OCI-LY7 (cell line): ENCODE results near the gene HTR7.

ENCODE experiments used
- EZH2phosphoT487 ChIP-seq: fragments of 200-600 bp; sonication (generic); IDR thresholded peaks from 2 replicates; pipeline ENCODE4 v1.6.1; 2018; ENCODE audit warnings: low read depth, borderline replicate concordance, mild to moderate bottlenecking, mixed run types, antibody characterized with exemption, low read length, moderate library complexity, mixed read lengths
- TF ChIP-seq, protein P1 (sequence below): fragments of 200-600 bp; sonication (generic); conservative IDR thresholded peaks from 2 replicates; pipeline ENCODE4 v1.5.1; 2014; ENCODE audit warnings: mild to moderate bottlenecking, antibody characterized with exemption, low read length, moderate library complexity, mixed read lengths

DNA sequence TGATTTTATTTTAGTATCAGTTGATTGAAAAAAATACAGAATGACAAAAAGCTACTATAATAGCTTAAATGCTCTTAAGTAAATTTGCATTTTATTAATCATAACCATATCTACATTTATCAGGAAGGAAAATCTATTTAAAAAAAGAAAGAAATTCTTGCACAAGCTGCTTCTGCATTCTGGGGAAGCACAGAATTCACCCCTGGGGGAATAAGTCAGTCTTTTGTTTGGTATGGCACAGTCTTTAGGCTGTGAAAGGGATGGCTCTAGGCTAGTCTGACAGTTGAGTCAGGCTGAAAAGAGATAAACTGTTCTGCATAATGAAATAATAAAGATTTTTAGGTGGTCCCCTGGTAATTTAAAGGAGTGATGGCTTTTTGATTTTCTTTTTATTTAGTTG lies 37.9 kb downstream of the HTR7 start:
- TF ChIP-seq, protein P1, sequence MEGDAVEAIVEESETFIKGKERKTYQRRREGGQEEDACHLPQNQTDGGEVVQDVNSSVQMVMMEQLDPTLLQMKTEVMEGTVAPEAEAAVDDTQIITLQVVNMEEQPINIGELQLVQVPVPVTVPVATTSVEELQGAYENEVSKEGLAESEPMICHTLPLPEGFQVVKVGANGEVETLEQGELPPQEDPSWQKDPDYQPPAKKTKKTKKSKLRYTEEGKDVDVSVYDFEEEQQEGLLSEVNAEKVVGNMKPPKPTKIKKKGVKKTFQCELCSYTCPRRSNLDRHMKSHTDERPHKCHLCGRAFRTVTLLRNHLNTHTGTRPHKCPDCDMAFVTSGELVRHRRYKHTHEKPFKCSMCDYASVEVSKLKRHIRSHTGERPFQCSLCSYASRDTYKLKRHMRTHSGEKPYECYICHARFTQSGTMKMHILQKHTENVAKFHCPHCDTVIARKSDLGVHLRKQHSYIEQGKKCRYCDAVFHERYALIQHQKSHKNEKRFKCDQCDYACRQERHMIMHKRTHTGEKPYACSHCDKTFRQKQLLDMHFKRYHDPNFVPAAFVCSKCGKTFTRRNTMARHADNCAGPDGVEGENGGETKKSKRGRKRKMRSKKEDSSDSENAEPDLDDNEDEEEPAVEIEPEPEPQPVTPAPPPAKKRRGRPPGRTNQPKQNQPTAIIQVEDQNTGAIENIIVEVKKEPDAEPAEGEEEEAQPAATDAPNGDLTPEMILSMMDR = no peak
- TF ChIP-seq EZH2phosphoT487 = no peak
